Neural cell (in vitro differentiated cells): ENCODE results near the gene CROCC. TPM values are rescaled to one million over a fixed set of nuclear protein-coding genes. Genes with fewer than 3 reads are reported as not detected.
A peak's percentile ranks its signal among the peaks of the same experiment; 100 is the strongest.

ENCODE experiments used
- H2AFZ ChIP-seq: fragments of 200-600, 300-800 bp; sonication (generic), shearing (Covaris generic); 2 replicates; pipeline ENCODE4 v1.6.0; 2014; ENCODE audit warnings: low read depth, mild to moderate bottlenecking, antibody characterized with exemption, low read length, moderate library complexity
- H3F3A ChIP-seq: fragments of 200-600 bp; shearing (Covaris generic); 2 replicates; pipeline ENCODE4 v1.6.1; 2016; ENCODE audit warnings: mild to moderate bottlenecking, moderate library complexity, mixed read lengths, antibody characterized with exemption, low read length; ENCODE audit not compliant: insufficient read depth, poor library complexity, severe bottlenecking
- H3K27ac ChIP-seq: fragments of 200-600, 300-800 bp; sonication (generic), shearing (Covaris generic); 2 replicates; pipeline ENCODE4 v1.5.1; 2014; ENCODE audit warnings: mild to moderate bottlenecking, low read length, moderate library complexity
- H3K27me3 ChIP-seq: fragments of 300-800, 200-600 bp; sonication (generic), shearing (Covaris generic); 2 replicates; pipeline ENCODE4 v1.6.0; 2014; ENCODE audit warnings: mild to moderate bottlenecking, low read depth, low read length, moderate library complexity; ENCODE audit not compliant: insufficient read depth
- H3K36me3 ChIP-seq: fragments of 300-800, 200-600 bp; sonication (generic), shearing (Covaris generic); 2 replicates; pipeline ENCODE4 v1.5.1; 2014; ENCODE audit warnings: mild to moderate bottlenecking, antibody characterized with exemption, low read length, moderate library complexity; ENCODE audit not compliant: insufficient read depth
- H3K4me2 ChIP-seq: fragments of 300-800, 200-600 bp; sonication (generic), shearing (Covaris generic); 2 replicates; pipeline ENCODE4 v1.6.0; 2014; ENCODE audit warnings: mild to moderate bottlenecking, low read length
- H3K4me3 ChIP-seq: fragments of 300-800, 200-600 bp; sonication (generic), shearing (Covaris generic); 2 replicates; pipeline ENCODE4 v1.5.1; 2014; ENCODE audit warnings: mild to moderate bottlenecking, low read length, moderate library complexity
- H3K79me2 ChIP-seq: fragments of 200-600 bp; shearing (Covaris generic); replicated peaks from 2 replicates; pipeline ENCODE4 v1.6.0; 2014; ENCODE audit warnings: mild to moderate bottlenecking, low read length, moderate library complexity; ENCODE audit not compliant: insufficient read depth
- H3K9ac ChIP-seq: fragments of 300-800, 200-600 bp; sonication (generic), shearing (Covaris generic); 2 replicates; pipeline ENCODE4 v1.6.1; 2016; ENCODE audit warnings: mild to moderate bottlenecking, low read length, mixed read lengths
- H3K9me2 ChIP-seq: fragments of 200-600 bp; shearing (Covaris generic); 2 replicates; pipeline ENCODE4 v1.6.1; 2016; ENCODE audit warnings: mild to moderate bottlenecking, low read length, mixed read lengths; ENCODE audit not compliant: insufficient read depth
- H3K9me3 ChIP-seq: fragments of 200-600, 300-800 bp; sonication (generic), shearing (Covaris generic); 2 replicates; pipeline ENCODE4 v1.6.1; 2016; ENCODE audit warnings: mild to moderate bottlenecking, mixed run types, low read length, moderate library complexity, mixed read lengths
- H4K20me1 ChIP-seq: fragments of 200-600 bp; shearing (Covaris generic); 2 replicates; pipeline ENCODE4 v1.6.1; 2016; ENCODE audit warnings: mild to moderate bottlenecking, mixed run types; ENCODE audit not compliant: insufficient read depth
- EP300 ChIP-seq: fragments of 450-650 bp; conservative IDR thresholded peaks from 2 replicates; pipeline ENCODE4 v1.6.1; 2014; ENCODE audit warnings: antibody characterized with exemption, mild to moderate bottlenecking, moderate library complexity; ENCODE audit not compliant: poor library complexity, severe bottlenecking
- EZH2 ChIP-seq: fragments of 200-600, 300-800 bp; shearing (Covaris generic), sonication (generic); IDR thresholded peaks from 2 replicates; pipeline ENCODE4 v1.6.1; 2014; ENCODE audit warnings: antibody characterized with exemption, low read length, borderline replicate concordance, mild to moderate bottlenecking; ENCODE audit not compliant: insufficient read depth, poor library complexity, severe bottlenecking
- MXI1 ChIP-seq: fragments of 450-650 bp; conservative IDR thresholded peaks from 2 replicates; pipeline ENCODE4 v1.6.1; 2014; ENCODE audit warnings: antibody characterized with exemption, mild to moderate bottlenecking; ENCODE audit not compliant: poor library complexity, severe bottlenecking
- POLR2AphosphoS5 ChIP-seq: IDR thresholded peaks from 2 replicates; pipeline ENCODE4 v1.6.1; 2012
- RAD21 ChIP-seq: fragments of 450-650 bp; conservative IDR thresholded peaks from 2 replicates; pipeline ENCODE4 v1.6.1; 2014; ENCODE audit warnings: antibody characterized with exemption, mild to moderate bottlenecking, moderate library complexity
- SMC3 ChIP-seq: fragments of 450-650 bp; conservative IDR thresholded peaks from 2 replicates; pipeline ENCODE4 v1.6.1; 2014; ENCODE audit warnings: antibody characterized with exemption, mild to moderate bottlenecking, moderate library complexity; ENCODE audit not compliant: poor library complexity
- TAF1 ChIP-seq: IDR thresholded peaks from 2 replicates; pipeline ENCODE4 v1.6.1; 2012; ENCODE audit warnings: low read depth
- polyA plus RNA-seq: library from polyadenylated mRNA; depleted of rRNA; stranded (reverse); fragments of >200 nt; gene quantifications from 2 replicates; pipeline ENCODE4 v1.2.3, GENCODE V29; 2014
- TF ChIP-seq, protein P1 (sequence below): IDR thresholded peaks from 2 replicates; pipeline ENCODE4 v1.6.1; 2012; ENCODE audit warnings: borderline replicate concordance
- TF ChIP-seq, protein P2 (sequence below): fragments of 450-650 bp; IDR thresholded peaks from 2 replicates; pipeline ENCODE4 v1.5.1; 2014; ENCODE audit warnings: antibody characterized with exemption, mild to moderate bottlenecking, moderate library complexity; ENCODE audit not compliant: poor library complexity, severe bottlenecking

The CROCC gene
- polyA plus RNA-seq, 1 donor from 2014 or later, result 26.3 TPM

DNA sequence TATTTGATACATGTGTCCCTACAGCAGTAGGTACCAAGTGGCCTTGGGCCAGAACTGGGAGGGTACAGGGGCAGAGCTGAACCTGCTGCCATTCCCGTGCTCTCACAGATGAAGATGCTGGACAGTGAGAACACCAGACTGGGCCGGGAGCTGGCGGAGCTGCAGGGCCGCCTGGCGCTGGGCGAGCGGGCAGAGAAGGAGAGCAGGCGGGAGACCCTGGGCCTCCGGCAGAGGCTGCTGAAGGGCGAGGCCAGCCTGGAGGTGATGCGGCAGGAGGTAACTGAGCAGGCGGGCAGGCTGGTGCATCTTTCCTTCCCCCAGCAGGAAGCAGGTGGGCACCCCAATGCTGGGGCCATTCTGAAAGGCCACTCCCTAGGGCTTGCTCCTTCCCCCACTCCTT lies 36.7 kb downstream of the CROCC start:
- no peak overlapping the region for H2AFZ ChIP-seq
- no peaks in the 10 kb centered on the region for H3K9me3 ChIP-seq
- no peak overlapping the region for H3K27ac ChIP-seq
- H3F3A ChIP-seq, result no peaks in the 10 kb centered on the region
- no peaks in the 10 kb centered on the region for H3K36me3 ChIP-seq
- no peaks in the 10 kb centered on the region for H3K79me2 ChIP-seq
- H3K4me2 ChIP-seq, result no peak overlapping the region
- H3K27me3 ChIP-seq, result no peaks in the 10 kb centered on the region
- no peak overlapping the region for H3K4me3 ChIP-seq
- no peak for TF ChIP-seq POLR2AphosphoS5
- no peak for TF ChIP-seq RAD21
- no peak for TF ChIP-seq EP300
- no peak for TF ChIP-seq SMC3
- TF ChIP-seq TAF1, result no peak
- TF ChIP-seq, protein P1, sequence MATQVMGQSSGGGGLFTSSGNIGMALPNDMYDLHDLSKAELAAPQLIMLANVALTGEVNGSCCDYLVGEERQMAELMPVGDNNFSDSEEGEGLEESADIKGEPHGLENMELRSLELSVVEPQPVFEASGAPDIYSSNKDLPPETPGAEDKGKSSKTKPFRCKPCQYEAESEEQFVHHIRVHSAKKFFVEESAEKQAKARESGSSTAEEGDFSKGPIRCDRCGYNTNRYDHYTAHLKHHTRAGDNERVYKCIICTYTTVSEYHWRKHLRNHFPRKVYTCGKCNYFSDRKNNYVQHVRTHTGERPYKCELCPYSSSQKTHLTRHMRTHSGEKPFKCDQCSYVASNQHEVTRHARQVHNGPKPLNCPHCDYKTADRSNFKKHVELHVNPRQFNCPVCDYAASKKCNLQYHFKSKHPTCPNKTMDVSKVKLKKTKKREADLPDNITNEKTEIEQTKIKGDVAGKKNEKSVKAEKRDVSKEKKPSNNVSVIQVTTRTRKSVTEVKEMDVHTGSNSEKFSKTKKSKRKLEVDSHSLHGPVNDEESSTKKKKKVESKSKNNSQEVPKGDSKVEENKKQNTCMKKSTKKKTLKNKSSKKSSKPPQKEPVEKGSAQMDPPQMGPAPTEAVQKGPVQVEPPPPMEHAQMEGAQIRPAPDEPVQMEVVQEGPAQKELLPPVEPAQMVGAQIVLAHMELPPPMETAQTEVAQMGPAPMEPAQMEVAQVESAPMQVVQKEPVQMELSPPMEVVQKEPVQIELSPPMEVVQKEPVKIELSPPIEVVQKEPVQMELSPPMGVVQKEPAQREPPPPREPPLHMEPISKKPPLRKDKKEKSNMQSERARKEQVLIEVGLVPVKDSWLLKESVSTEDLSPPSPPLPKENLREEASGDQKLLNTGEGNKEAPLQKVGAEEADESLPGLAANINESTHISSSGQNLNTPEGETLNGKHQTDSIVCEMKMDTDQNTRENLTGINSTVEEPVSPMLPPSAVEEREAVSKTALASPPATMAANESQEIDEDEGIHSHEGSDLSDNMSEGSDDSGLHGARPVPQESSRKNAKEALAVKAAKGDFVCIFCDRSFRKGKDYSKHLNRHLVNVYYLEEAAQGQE, result no peak
- no peak for TF ChIP-seq MXI1
- TF ChIP-seq, protein P2, sequence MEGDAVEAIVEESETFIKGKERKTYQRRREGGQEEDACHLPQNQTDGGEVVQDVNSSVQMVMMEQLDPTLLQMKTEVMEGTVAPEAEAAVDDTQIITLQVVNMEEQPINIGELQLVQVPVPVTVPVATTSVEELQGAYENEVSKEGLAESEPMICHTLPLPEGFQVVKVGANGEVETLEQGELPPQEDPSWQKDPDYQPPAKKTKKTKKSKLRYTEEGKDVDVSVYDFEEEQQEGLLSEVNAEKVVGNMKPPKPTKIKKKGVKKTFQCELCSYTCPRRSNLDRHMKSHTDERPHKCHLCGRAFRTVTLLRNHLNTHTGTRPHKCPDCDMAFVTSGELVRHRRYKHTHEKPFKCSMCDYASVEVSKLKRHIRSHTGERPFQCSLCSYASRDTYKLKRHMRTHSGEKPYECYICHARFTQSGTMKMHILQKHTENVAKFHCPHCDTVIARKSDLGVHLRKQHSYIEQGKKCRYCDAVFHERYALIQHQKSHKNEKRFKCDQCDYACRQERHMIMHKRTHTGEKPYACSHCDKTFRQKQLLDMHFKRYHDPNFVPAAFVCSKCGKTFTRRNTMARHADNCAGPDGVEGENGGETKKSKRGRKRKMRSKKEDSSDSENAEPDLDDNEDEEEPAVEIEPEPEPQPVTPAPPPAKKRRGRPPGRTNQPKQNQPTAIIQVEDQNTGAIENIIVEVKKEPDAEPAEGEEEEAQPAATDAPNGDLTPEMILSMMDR, result no peak
- TF ChIP-seq EZH2, result no peak
- H4K20me1 ChIP-seq, result no peaks in the 10 kb centered on the region
- no peaks in the 10 kb centered on the region for H3K9me2 ChIP-seq
- no peak overlapping the region for H3K9ac ChIP-seq

DNA sequence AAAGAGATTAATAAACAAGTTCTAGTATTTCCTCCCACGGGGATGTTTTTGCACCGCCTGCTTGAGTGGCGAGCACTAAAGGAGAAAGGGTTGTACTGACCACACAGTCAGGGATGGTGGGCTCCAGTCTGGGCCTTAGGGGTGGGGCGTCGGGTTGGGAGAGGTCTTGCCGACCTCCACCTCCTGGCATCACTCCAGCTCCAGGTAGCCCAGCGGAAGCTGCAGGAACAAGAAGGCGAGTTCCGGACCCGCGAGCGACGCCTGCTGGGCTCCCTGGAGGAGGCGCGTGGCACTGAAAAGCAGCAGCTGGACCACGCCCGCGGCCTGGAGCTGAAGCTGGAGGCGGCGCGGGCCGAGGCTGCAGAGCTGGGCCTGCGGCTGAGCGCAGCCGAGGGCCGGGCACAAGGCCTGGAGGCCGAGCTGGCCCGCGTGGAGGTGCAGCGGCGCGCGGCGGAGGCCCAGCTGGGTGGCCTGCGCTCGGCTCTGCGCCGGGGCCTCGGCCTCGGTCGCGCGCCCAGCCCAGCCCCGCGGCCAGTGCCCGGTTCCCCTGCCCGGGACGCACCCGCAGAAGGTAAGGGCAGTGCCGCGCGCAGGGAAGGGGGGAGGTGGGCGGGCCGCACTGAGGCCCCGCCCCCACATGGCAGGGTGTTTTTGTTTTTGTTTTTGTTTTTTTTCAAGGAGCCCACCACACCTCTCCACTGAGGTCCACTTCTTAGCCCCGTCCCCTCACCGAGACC lies 39.0 kb downstream of the CROCC start:
- no peak overlapping the region for H2AFZ ChIP-seq
- no peaks in the 10 kb centered on the region for H3F3A ChIP-seq
- no peaks in the 10 kb centered on the region for H3K9me3 ChIP-seq
- no peaks in the 10 kb centered on the region for H3K9me2 ChIP-seq
- H3K79me2 ChIP-seq, result no peaks in the 10 kb centered on the region
- H3K36me3 ChIP-seq, result no peaks in the 10 kb centered on the region
- H3K27me3 ChIP-seq, result no peaks in the 10 kb centered on the region
- TF ChIP-seq SMC3, result peak; percentile 44
- TF ChIP-seq, protein P2, result peak; percentile 68
- TF ChIP-seq EZH2, result no peak
- no peaks in the 10 kb centered on the region for H4K20me1 ChIP-seq
- peak overlapping the region; percentile 33 for H3K4me3 ChIP-seq
- no peak overlapping the region for H3K4me2 ChIP-seq
- H3K9ac ChIP-seq, result peak overlapping the region; percentile 9
- H3K27ac ChIP-seq, result no peak overlapping the region
